ENCODE data around the gene DMKN.
"Not testable (repeated sequence)": the region's sequence is repeated elsewhere in the genome, so short reads cannot be mapped to it uniquely, and the experiment has no call there.

DMKN gene

DNA sequence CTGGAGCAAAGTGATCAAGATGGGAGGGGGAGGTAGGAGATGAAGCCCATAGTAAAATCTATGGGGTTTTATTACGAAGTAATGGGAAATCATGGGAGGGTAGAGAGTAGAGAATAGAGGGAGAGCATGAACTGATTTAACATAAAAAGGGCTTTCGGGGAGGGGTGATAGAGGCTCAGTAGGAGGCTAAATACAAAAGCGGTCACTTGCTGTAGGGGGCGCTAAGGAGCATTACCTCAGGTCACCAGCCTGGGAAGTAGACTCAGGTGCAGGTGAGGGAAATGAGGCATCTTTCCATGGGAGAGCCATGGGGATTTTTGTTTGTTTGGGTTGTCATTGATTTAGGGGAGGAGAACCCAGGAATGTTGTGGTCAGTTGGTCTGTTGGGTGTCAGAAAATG lies 37.3 kb downstream of the DMKN start:
- WGBS, 2 experiments (ENCODE audit: insufficient coverage in 2 of 2): 81% methylated on average over 4 of the region's 4 CpGs
- Histone ChIP-seq H3K4me3 (ENCODE audit: extremely low read depth, insufficient read depth, low read length, poor library complexity, severe bottlenecking) (no peak overlapping the region), H3K4me1 (ENCODE audit: control insufficient read depth, insufficient read depth, low read length, poor library complexity, severe bottlenecking) (no peaks in the 10 kb centered on the region), H3K9me3 (ENCODE audit: control insufficient read depth, low read length) (no peaks in the 10 kb centered on the region), H3K36me3 (ENCODE audit: control insufficient read depth, insufficient read depth, low read length) (no peaks in the 10 kb centered on the region), H3K27ac (ENCODE audit: low read depth, low read length, severe bottlenecking) (no peak overlapping the region)

DNA sequence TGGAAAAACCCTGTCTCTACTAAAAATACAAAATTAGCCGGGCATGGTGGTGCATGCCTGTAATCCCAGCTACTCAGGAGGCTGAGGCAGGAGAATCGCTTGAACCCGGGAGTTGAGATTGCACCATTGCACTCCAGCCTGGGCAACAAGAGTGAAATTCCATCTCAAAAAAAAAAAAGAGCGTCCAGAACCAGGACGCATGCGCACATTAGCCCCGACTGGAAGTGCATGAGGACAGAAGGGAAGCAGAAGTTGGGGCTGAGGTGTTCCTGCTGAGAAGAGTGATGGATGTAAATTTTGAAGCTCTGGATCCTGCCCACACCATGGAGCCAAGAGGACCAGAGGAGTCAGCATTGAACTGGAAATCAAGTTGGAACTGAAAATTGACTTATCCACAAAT lies 38.9 kb downstream of the DMKN start:
- not testable (repeated sequence) for H3K36me3 ChIP-seq (ENCODE audit: control insufficient read depth, insufficient read depth, low read length); H3K4me3 ChIP-seq (ENCODE audit: extremely low read depth, insufficient read depth, low read length, poor library complexity, severe bottlenecking); H3K9me3 ChIP-seq (ENCODE audit: control insufficient read depth, low read length); H3K27ac ChIP-seq (ENCODE audit: low read depth, low read length, severe bottlenecking); H3K4me1 ChIP-seq (ENCODE audit: control insufficient read depth, insufficient read depth, low read length, poor library complexity, severe bottlenecking)
- 95 to 100% methylated on average over 5 to 6 of the region's 7 CpGs for WGBS, 2 experiments (ENCODE audit: insufficient coverage in 2 of 2)

DNA sequence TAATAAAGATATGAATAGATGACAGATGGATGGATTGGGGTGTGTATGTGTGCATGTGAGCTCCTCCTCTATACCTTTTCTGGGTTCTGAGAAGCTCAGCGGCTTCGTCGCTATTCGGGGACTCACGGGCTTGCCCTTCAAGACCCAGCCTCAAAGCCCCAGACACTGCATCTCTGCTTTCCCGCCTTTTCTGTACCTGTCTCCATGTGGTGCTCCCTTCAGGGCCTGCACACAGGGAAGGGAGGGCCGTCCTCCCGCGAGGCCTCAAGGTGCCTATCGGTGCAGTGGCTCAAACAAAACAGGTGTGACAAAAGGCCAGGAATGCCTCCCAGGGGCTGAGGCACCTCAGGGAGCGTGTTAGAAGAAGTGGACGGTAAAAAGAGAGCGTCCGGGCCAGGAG lies 39.3 kb downstream of the DMKN start:
- WGBS, 2 experiments (ENCODE audit: insufficient coverage in 2 of 2): 94 to 96% methylated on average over 10 to 11 of the region's 14 CpGs

DNA sequence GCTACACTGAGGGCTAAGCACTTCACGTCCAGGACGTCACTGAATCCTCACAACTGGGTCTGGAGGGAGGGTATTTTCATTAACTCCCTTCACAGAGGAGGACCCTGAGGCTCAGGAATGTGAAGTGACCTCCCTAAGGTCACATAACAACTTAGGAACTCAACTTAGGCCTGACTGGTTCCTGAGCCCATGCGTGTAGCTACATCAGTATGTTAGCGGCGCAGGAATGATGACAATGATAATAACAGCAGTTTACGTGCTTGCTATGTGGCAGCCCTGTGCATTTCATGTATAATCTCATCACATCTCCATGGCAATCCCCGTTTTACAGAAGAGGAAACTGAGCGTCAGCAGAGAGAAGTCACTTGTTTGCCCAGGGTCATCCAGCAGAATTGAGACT lies 41.5 kb downstream of the DMKN start:
- Histone ChIP-seq H3K9me3 (ENCODE audit: control insufficient read depth, low read length) (no peaks in the 10 kb centered on the region), H3K36me3 (ENCODE audit: control insufficient read depth, insufficient read depth, low read length) (no peaks in the 10 kb centered on the region), H3K4me3 (ENCODE audit: extremely low read depth, insufficient read depth, low read length, poor library complexity, severe bottlenecking) (no peak overlapping the region), H3K4me1 (ENCODE audit: control insufficient read depth, insufficient read depth, low read length, poor library complexity, severe bottlenecking) (no peaks in the 10 kb centered on the region), H3K27ac (ENCODE audit: low read depth, low read length, severe bottlenecking) (no peak overlapping the region)
- WGBS, 2 experiments (ENCODE audit: insufficient coverage in 2 of 2): 94 to 95% methylated on average over 5 to 8 of the region's 8 CpGs

More for the DNA sequence above, 39.3 kb downstream of the DMKN start:
- Histone ChIP-seq H3K4me1 (ENCODE audit: control insufficient read depth, insufficient read depth, low read length, poor library complexity, severe bottlenecking) (no peaks in the 10 kb centered on the region), H3K27ac (ENCODE audit: low read depth, low read length, severe bottlenecking) (no peak overlapping the region), H3K36me3 (ENCODE audit: control insufficient read depth, insufficient read depth, low read length) (no peaks in the 10 kb centered on the region), H3K9me3 (ENCODE audit: control insufficient read depth, low read length) (no peaks in the 10 kb centered on the region), H3K4me3 (ENCODE audit: extremely low read depth, insufficient read depth, low read length, poor library complexity, severe bottlenecking) (no peak overlapping the region)

DNA sequence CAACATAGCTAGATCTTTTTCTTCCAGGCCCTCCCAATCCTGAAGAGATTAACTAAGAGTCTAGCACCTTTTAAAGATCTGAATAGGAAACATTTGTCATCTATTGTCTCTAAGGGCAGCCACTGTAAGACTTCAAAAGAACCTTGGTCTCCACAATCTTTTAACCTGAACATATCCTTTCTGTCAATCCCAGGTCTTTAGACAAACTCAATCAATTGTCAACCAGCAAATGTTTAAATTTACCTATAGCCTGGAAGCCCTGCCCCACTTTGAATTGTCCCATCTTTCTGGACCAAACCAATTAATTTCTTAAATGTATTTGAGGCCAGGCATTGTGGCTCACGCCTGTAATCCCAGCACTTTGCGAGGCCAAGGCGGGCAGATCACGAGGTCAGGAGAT lies 42.4 kb downstream of the DMKN start:
- not testable (repeated sequence) for H3K4me3 ChIP-seq (ENCODE audit: extremely low read depth, insufficient read depth, low read length, poor library complexity, severe bottlenecking); H3K9me3 ChIP-seq (ENCODE audit: control insufficient read depth, low read length); H3K4me1 ChIP-seq (ENCODE audit: control insufficient read depth, insufficient read depth, low read length, poor library complexity, severe bottlenecking); H3K27ac ChIP-seq (ENCODE audit: low read depth, low read length, severe bottlenecking); H3K36me3 ChIP-seq (ENCODE audit: control insufficient read depth, insufficient read depth, low read length)
- WGBS, 2 experiments (ENCODE audit: insufficient coverage in 2 of 2): 80% methylated on average over 1 to 4 of the region's 4 CpGs

DNA sequence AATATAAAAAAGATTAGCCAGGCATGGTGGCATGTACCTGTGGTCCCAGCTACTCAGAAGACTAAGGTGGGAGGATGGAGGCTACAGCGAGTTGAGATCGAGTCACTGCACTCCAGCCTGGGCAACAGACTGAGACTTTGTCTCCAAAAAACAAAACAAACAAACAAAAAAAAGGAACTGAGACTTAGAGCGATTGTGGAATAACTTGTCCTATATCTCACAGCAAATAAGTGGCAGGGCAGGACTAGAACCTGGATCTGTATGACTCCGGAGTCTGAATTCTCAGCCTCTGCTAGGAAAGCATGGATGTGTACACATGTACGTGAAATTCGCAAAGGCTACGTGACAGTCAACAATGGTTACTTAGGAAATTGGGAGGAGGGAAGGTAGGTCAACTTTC lies 43.3 kb downstream of the DMKN start:
- Histone ChIP-seq H3K27ac (ENCODE audit: low read depth, low read length, severe bottlenecking) (no peak overlapping the region), H3K9me3 (ENCODE audit: control insufficient read depth, low read length) (no peaks in the 10 kb centered on the region), H3K4me1 (ENCODE audit: control insufficient read depth, insufficient read depth, low read length, poor library complexity, severe bottlenecking) (no peaks in the 10 kb centered on the region), H3K4me3 (ENCODE audit: extremely low read depth, insufficient read depth, low read length, poor library complexity, severe bottlenecking) (no peak overlapping the region), H3K36me3 (ENCODE audit: control insufficient read depth, insufficient read depth, low read length) (no peaks in the 10 kb centered on the region)
- 79 to 81% methylated on average over 6 to 7 of the region's 7 CpGs for WGBS, 2 experiments (ENCODE audit: insufficient coverage in 2 of 2)

DNA sequence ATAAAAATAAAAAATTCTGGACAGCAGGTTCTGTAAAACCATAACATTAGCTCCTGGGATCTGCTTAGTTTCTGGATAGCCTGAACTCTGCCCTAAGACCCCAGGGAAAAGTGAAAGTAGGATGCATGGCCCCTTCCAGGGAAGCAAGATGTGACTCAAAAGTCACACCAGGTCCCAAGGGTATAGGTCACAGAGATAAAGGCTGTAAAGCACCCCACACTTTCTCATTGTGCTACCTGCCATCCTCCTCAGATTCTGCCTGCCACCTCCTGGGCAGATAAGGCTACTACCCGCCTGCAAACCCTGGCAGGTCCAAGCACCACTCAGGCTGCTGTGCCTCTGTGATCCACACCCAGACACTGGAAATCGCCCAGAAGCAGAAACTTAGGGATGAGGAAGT lies 44.8 kb downstream of the DMKN start:
- Histone ChIP-seq H3K9me3 (ENCODE audit: control insufficient read depth, low read length) (no peaks in the 10 kb centered on the region), H3K4me1 (ENCODE audit: control insufficient read depth, insufficient read depth, low read length, poor library complexity, severe bottlenecking) (no peaks in the 10 kb centered on the region), H3K27ac (ENCODE audit: low read depth, low read length, severe bottlenecking) (no peak overlapping the region), H3K4me3 (ENCODE audit: extremely low read depth, insufficient read depth, low read length, poor library complexity, severe bottlenecking) (no peak overlapping the region), H3K36me3 (ENCODE audit: control insufficient read depth, insufficient read depth, low read length) (no peaks in the 10 kb centered on the region)
- 64 to 75% methylated on average over 1 to 2 of the region's 2 CpGs for WGBS, 2 experiments (ENCODE audit: insufficient coverage in 2 of 2)

DNA sequence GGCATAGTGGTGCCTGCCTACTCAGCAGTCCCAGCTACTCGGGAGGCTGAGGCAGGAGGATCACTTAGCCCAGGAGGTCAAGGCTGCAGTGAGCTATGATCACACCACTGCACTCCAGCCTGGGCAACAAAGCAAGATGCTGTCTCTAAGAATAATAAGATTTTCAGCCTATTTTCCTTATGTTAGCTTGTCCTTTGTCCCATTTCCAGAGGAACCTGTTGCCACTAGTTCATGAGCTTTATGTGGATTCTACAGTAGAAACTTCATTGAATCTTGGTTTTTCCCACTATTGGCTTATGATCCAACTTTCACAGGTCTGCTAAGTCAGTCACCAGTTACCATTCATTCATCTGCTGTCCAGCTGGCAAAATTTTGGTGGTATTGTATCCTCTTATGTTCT lies 47.2 kb downstream of the DMKN start:
- 82 to 93% methylated on average over 1 of the region's 1 CpG for WGBS, 2 experiments (ENCODE audit: insufficient coverage in 2 of 2)
- peaks cover 4% of the 10 kb centered on the region for H3K4me1 ChIP-seq (ENCODE audit: control insufficient read depth, insufficient read depth, low read length, poor library complexity, severe bottlenecking)
- H3K9me3 ChIP-seq (ENCODE audit: control insufficient read depth, low read length): no peaks in the 10 kb centered on the region
- H3K4me3 ChIP-seq (ENCODE audit: extremely low read depth, insufficient read depth, low read length, poor library complexity, severe bottlenecking): no peak overlapping the region
- H3K27ac ChIP-seq (ENCODE audit: low read depth, low read length, severe bottlenecking): no peak overlapping the region
- no peaks in the 10 kb centered on the region for H3K36me3 ChIP-seq (ENCODE audit: control insufficient read depth, insufficient read depth, low read length)

DNA sequence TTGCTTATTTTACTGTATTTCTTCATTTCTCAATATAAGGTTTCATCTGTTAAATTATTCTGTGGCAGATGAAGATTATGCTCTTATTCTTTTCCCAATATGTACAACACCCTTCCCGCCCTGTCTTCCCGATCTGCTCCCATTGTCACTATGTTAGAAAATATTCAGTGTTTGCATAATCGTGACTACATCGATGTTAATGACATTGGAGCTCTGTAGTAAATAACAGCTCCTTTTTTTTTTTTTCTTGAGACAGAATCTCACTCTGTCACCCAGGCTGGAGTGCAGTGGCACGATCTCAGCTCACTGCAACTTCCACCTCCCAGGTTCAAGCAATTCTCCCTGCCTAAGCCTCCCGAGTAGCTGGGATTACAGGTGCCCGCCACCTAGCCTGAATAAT lies 50.5 kb downstream of the DMKN start:
- H3K4me3 ChIP-seq (ENCODE audit: extremely low read depth, insufficient read depth, low read length, poor library complexity, severe bottlenecking); H3K36me3 ChIP-seq (ENCODE audit: control insufficient read depth, insufficient read depth, low read length); H3K4me1 ChIP-seq (ENCODE audit: control insufficient read depth, insufficient read depth, low read length, poor library complexity, severe bottlenecking); H3K27ac ChIP-seq (ENCODE audit: low read depth, low read length, severe bottlenecking); H3K9me3 ChIP-seq (ENCODE audit: control insufficient read depth, low read length): not testable (repeated sequence)
- 83 to 87% methylated on average over 1 to 3 of the region's 7 CpGs for WGBS, 2 experiments (ENCODE audit: insufficient coverage in 2 of 2)

DNA sequence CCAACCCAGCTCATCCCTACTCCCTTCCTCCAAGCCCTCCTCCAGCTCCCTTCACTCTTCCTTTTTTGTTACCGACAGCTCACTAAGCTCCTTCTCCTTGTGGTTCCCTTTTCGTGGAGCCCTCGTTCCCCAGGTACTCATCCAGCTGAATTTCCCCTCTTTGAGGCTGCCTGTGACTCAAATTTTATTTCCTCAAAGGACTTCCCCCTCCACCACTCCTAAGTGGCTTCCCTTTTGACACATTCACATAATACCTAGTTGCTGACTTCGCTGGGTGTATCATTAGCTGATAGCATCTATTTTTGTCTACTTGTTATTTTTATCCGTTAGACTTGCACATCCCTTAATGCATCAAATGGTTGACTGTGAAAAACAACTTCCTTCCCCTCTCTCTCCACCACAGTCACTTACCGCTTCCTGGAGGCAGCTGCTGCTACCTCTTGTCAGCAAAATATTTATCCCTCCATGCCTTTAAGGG lies 50.9 kb downstream of the DMKN start:
- no peaks in the 10 kb centered on the region for H3K36me3 ChIP-seq (ENCODE audit: control insufficient read depth, insufficient read depth, low read length)
- peak overlapping the region; percentile 45 for H3K27ac ChIP-seq (ENCODE audit: low read depth, low read length, severe bottlenecking)
- H3K9me3 ChIP-seq (ENCODE audit: control insufficient read depth, low read length): no peaks in the 10 kb centered on the region
- no peak overlapping the region for H3K4me3 ChIP-seq (ENCODE audit: extremely low read depth, insufficient read depth, low read length, poor library complexity, severe bottlenecking)
- H3K4me1 ChIP-seq (ENCODE audit: control insufficient read depth, insufficient read depth, low read length, poor library complexity, severe bottlenecking): peaks cover 4% of the 10 kb centered on the region
- 66 to 81% methylated on average over 5 to 6 of the region's 6 CpGs for WGBS, 2 experiments (ENCODE audit: insufficient coverage in 2 of 2)

DNA sequence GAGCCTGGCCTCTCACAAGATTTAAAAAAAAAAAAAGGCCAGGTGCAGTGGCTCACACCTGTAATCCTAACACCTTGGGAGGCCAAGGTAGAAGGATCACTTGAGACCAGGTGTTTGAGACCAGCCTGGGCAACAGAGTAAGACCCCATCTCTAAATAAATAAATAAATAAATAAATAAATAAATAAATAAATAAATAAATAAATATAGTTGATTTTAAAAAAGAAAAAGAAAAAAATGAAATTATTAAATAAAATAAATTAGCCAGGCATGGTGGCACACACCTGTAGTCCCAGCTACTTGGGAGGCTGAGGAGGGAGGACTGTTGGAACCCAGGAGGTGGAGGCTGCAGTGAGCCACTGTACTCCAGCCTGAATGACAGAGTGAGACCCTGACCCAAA lies 51.7 kb downstream of the DMKN start:
- H3K27ac ChIP-seq (ENCODE audit: low read depth, low read length, severe bottlenecking); H3K36me3 ChIP-seq (ENCODE audit: control insufficient read depth, insufficient read depth, low read length): not testable (repeated sequence)

DNA sequence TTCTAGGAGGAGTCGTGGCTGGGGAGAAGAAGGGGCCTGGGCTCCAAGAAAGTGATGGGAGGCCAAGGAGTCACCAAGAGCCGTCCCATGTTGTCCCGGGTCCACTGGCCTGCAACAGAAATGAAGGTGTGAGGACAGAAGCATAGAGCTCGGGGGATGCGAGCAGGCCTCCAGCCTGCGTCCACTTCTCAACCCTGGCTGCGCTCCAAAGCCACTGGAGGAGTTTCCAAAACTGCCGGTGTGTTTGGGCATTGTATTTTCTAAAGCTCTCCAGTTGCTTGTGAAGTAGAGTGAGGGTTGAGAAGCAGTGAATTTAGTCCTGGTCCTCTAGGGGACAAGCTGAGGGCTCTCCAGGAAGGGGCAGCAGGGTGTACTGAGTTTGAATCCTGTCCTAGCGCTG lies 52.4 kb downstream of the DMKN start:
- H3K4me3 ChIP-seq (ENCODE audit: extremely low read depth, insufficient read depth, low read length, poor library complexity, severe bottlenecking): no peak overlapping the region
- no peak overlapping the region for H3K27ac ChIP-seq (ENCODE audit: low read depth, low read length, severe bottlenecking)
- H3K4me1 ChIP-seq (ENCODE audit: control insufficient read depth, insufficient read depth, low read length, poor library complexity, severe bottlenecking): peaks cover 4% of the 10 kb centered on the region
- WGBS, 2 experiments (ENCODE audit: insufficient coverage in 2 of 2): 93 to 100% methylated on average over 4 to 9 of the region's 9 CpGs
- H3K36me3 ChIP-seq (ENCODE audit: control insufficient read depth, insufficient read depth, low read length): no peaks in the 10 kb centered on the region
- no peaks in the 10 kb centered on the region for H3K9me3 ChIP-seq (ENCODE audit: control insufficient read depth, low read length)

More for the DNA sequence above, 51.7 kb downstream of the DMKN start:
- H3K4me1 ChIP-seq (ENCODE audit: control insufficient read depth, insufficient read depth, low read length, poor library complexity, severe bottlenecking); H3K9me3 ChIP-seq (ENCODE audit: control insufficient read depth, low read length); H3K4me3 ChIP-seq (ENCODE audit: extremely low read depth, insufficient read depth, low read length, poor library complexity, severe bottlenecking): not testable (repeated sequence)

All from mesodermal cell (in vitro differentiated cells).